HUES48 (cell line): ENCODE results near the gene HSPA2.
"Not testable (repeated sequence)": the region's sequence is repeated elsewhere in the genome, so short reads cannot be mapped to it uniquely, and the experiment has no call there.

Experiments
- H3K27ac ChIP-seq: one replicate; pipeline ENCODE4 v1.7.0; 2013; ENCODE audit warnings: low read depth, low read length, inconsistent platforms
- H3K27me3 ChIP-seq: 2 replicates; pipeline ENCODE4 v1.6.1; 2013; ENCODE audit warnings: mild to moderate bottlenecking, low read length; ENCODE audit not compliant: control insufficient read depth, insufficient read depth
- H3K36me3 ChIP-seq: 2 replicates; pipeline ENCODE4 v1.6.1; 2013; ENCODE audit warnings: low read length; ENCODE audit not compliant: control insufficient read depth, insufficient read depth
- H3K4me1 ChIP-seq: 2 replicates; pipeline ENCODE4 v1.6.1; 2013; ENCODE audit warnings: mild to moderate bottlenecking, low read length; ENCODE audit not compliant: control insufficient read depth, insufficient read depth
- H3K4me3 ChIP-seq: 2 replicates; pipeline ENCODE4 v1.5.1; 2013; ENCODE audit warnings: mild to moderate bottlenecking, low read depth, low read length
- H3K9ac ChIP-seq: 2 replicates; pipeline ENCODE4 v1.6.1; 2013; ENCODE audit warnings: mild to moderate bottlenecking, low read depth, low read length, moderate library complexity
- H3K9me3 ChIP-seq: 2 replicates; pipeline ENCODE4 v1.6.1; 2013; ENCODE audit warnings: low read length; ENCODE audit not compliant: control insufficient read depth, insufficient read depth

The HSPA2 gene

GRCh38 chr14:64544607-64545312, 4.2 kb downstream of the HSPA2 start:
- no peaks in the 10 kb centered on the region for H3K36me3 ChIP-seq
- peaks cover 6% of the 10 kb centered on the region for H3K9me3 ChIP-seq
- H3K27ac ChIP-seq: peak overlapping the region; percentile 38
- H3K4me1 ChIP-seq: peaks cover 32% of the 10 kb centered on the region
- peak overlapping the region; percentile 72 for H3K4me3 ChIP-seq
- no peak overlapping the region for H3K9ac ChIP-seq
- H3K27me3 ChIP-seq: peaks cover 36% of the 10 kb centered on the region

DNA sequence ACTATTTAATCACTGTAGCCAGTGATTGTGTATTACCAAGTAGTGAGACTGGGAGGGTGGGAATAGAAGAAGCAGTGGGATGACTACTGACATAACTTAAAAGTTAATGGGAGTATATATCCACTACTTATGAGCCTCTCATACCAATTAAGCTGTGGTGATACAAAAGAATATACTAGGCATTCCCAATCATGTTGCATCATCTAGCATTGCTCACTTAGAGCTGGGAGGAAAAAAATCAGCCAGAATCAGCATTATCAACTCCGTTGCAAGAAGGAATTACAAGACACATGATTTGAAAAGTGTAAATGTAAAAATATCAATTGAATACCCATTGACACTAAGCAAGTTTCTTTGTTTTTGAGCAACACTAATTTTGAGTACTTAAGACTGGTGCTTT, 8.5 kb downstream of the HSPA2 start:
- H3K9me3 ChIP-seq: no peaks in the 10 kb centered on the region
- no peak overlapping the region for H3K4me3 ChIP-seq
- no peaks in the 10 kb centered on the region for H3K36me3 ChIP-seq
- peaks cover 31% of the 10 kb centered on the region for H3K4me1 ChIP-seq
- peaks cover 27% of the 10 kb centered on the region for H3K27me3 ChIP-seq
- H3K9ac ChIP-seq: no peak overlapping the region
- no peak overlapping the region for H3K27ac ChIP-seq

- H3K9ac ChIP-seq: peak within 1 kb of the TSS; percentile 0; the same call in 1 of the 2 replicates
- H3K4me3 ChIP-seq: peak within 1 kb of the TSS; percentile 60
Observed at GRCh38 chr14:64549791-64550620, 9.5 kb downstream of the HSPA2 start, which contains the start of gene PPP1R36. Gene PPP1R36, plus strand, starts transcription at chr14:64549961. Its CDS starts 37 bp downstream, at chr14:64549998.

GRCh38 chr14:64550621-64551333, 10.2 kb downstream of the HSPA2 start:
- Histone ChIP-seq H3K4me3 (peak overlapping the region; percentile 60), H3K9me3 (no peaks in the 10 kb centered on the region), H3K27ac (no peak overlapping the region), H3K9ac (no peak overlapping the region), H3K36me3 (no peaks in the 10 kb centered on the region), H3K27me3 (peaks cover 27% of the 10 kb centered on the region), H3K4me1 (peaks cover 17% of the 10 kb centered on the region)

More at GRCh38 chr14:64549791-64550620, 9.5 kb downstream of the HSPA2 start, which contains the start of gene PPP1R36:
- Histone ChIP-seq H3K36me3 (no peaks in the 10 kb centered on the region), H3K4me1 (peaks cover 22% of the 10 kb centered on the region), H3K27me3 (peaks cover 27% of the 10 kb centered on the region), H3K9me3 (no peaks in the 10 kb centered on the region), H3K27ac (no peak within 1 kb of the TSS)

GRCh38 chr14:64554556-64554955, 14.0 kb downstream of the HSPA2 start:
- H3K4me1 ChIP-seq: peaks cover 7% of the 10 kb centered on the region; the same call in 1 of the 2 replicates
- no peak overlapping the region for H3K4me3 ChIP-seq
- no peaks in the 10 kb centered on the region for H3K9me3 ChIP-seq
- H3K27me3 ChIP-seq: peaks cover 17% of the 10 kb centered on the region
- H3K36me3 ChIP-seq: no peaks in the 10 kb centered on the region
- H3K9ac ChIP-seq: no peak overlapping the region
- H3K27ac ChIP-seq: no peak overlapping the region

DNA sequence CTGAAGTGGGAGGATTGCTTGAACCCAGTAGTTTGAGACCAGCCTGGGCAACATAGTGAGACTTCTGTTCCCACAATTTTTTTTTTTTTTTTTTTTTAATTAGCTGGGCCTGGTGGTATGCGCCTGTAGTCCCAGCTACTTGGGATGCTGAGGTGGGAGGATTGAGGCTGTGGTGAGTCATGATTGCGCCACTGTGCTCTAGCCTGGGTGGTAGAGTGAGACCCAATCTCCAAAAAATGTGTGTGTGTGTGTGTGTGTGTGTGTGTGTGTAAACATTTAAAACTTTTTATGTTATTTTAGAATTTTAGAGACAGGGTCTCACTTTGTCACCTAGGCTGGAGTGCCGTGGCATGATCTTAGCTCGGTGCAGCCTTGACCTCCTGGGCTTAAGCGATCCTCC, 16.0 kb downstream of the HSPA2 start:
- Histone ChIP-seq H3K4me1 (no peaks in the 10 kb centered on the region), H3K36me3 (no peaks in the 10 kb centered on the region), H3K27ac (no peak overlapping the region), H3K27me3 (peaks cover 2% of the 10 kb centered on the region; the same call in 1 of the 2 replicates), H3K9ac (no peak overlapping the region), H3K4me3 (no peak overlapping the region), H3K9me3 (no peaks in the 10 kb centered on the region)

DNA sequence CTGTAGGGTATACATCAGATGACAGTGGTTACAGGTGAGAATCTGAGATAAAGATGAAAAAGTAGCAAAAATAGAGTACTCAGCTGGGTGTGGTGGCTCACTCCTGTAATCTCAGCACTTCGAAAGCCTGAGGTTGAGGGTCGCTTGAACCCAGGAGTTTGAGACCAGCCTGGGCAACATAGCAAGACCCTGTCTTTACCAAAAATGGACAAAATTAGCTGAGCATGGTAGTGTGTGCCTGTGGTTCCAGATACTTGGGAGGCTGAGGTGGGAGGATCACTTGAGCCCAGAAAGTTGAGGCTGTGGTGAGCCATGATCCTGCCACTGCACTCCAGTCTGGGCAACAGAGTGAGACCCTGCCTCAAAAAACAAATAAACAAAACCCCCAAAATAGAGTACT, 17.7 kb downstream of the HSPA2 start:
- not testable (repeated sequence) for H3K4me3 ChIP-seq, H3K27me3 ChIP-seq

DNA sequence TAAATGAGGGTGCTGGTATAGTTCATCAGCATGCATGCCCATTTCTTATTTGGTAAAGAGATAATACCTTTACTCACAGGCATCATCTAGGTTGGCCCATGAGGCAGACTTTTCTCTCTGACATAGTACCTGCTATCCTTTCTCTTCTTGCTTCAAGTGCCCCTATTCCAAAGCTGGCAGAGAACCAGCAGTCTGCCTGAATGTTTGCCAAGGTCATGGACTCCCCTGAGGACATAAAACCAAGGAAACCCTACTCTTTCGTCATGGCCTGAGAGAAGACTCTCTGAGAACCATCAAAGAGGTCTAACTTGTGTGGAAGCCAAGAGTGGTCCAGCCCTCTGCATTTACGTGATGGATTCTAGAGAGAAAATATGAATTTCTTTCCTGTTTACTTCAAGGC, 21.1 kb downstream of the HSPA2 start:
- H3K9me3 ChIP-seq: no peaks in the 10 kb centered on the region
- H3K36me3 ChIP-seq: no peaks in the 10 kb centered on the region
- H3K4me3 ChIP-seq: no peak overlapping the region
- H3K27me3 ChIP-seq: no peaks in the 10 kb centered on the region
- peaks cover 10% of the 10 kb centered on the region; the same call in 1 of the 2 replicates for H3K4me1 ChIP-seq
- no peak overlapping the region for H3K9ac ChIP-seq
- H3K27ac ChIP-seq: no peak overlapping the region

More for the DNA sequence above, 17.7 kb downstream of the HSPA2 start:
- H3K9ac ChIP-seq, H3K27ac ChIP-seq, H3K4me1 ChIP-seq, H3K36me3 ChIP-seq, H3K9me3 ChIP-seq: not testable (repeated sequence)

DNA sequence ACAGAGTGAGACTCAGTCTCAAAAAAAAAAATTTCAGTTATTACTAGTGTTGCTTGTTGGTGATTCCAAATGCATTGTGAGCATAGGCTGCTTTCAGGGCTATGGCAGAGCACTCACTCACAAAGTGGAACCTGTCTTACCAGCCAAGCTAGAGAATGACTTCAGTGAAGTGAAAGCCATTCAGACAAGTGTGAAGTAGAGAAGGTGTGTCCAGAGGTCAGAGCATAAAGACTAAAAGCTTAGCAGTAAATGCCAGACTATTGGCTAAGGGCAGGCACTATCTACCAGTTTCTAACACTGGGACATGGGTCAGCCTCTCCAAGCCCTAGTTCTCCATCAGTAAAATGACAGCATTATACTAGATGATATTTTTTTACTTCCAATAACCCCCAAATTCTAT, 21.9 kb downstream of the HSPA2 start:
- Histone ChIP-seq H3K9ac (no peak overlapping the region), H3K27me3 (no peaks in the 10 kb centered on the region), H3K4me3 (no peak overlapping the region), H3K4me1 (peaks cover 10% of the 10 kb centered on the region; the same call in 1 of the 2 replicates), H3K27ac (no peak overlapping the region), H3K9me3 (no peaks in the 10 kb centered on the region), H3K36me3 (no peaks in the 10 kb centered on the region)

DNA sequence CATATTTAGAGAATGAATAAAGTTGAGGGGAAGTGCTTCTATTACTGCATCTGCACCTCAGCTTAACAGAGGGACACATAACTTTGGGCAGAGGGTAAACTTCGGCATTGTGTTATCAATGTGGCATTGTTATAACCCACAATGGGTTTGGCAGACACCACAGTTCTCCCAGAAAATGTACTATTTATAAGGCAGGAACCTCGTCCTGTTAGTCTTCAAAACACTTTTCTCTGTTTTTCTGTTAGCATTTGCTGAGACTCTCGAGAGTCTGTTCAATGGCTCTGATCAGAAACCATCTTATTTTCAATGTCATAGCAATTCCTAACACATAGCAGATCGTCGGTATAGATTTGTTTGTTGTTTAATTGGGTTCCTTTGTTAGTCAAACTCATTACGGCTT, 23.2 kb downstream of the HSPA2 start:
- H3K27me3 ChIP-seq: no peaks in the 10 kb centered on the region
- H3K4me3 ChIP-seq: no peak overlapping the region
- no peak overlapping the region for H3K27ac ChIP-seq
- no peaks in the 10 kb centered on the region for H3K9me3 ChIP-seq
- H3K4me1 ChIP-seq: peaks cover 10% of the 10 kb centered on the region; the same call in 1 of the 2 replicates
- H3K9ac ChIP-seq: no peak overlapping the region
- H3K36me3 ChIP-seq: no peaks in the 10 kb centered on the region
